NCI-H82 treated with DMSO at 0.1 percent for 48 hours (cell line): ENCODE results near the gene NCAPG.

Source experiments
- DNase-seq: peaks from one replicate; lab custom pipeline; 2025; ENCODE audit not compliant: unreplicated experiment; lab: John Stamatoyannopoulos, UW

The NCAPG gene

GRCh38 chr4:17810260-17811077 is at the start of gene NCAPG, which contains the start of gene DCAF16:
Gene NCAPG (plus strand): TSS chr4:17810979. CDS start chr4:17811078, 99 bp downstream.
Gene DCAF16 (minus strand): TSS chr4:17810757. CDS start chr4:17804141, 6,616 bp downstream.
- DNase-seq = peak; percentile 94

DNA sequence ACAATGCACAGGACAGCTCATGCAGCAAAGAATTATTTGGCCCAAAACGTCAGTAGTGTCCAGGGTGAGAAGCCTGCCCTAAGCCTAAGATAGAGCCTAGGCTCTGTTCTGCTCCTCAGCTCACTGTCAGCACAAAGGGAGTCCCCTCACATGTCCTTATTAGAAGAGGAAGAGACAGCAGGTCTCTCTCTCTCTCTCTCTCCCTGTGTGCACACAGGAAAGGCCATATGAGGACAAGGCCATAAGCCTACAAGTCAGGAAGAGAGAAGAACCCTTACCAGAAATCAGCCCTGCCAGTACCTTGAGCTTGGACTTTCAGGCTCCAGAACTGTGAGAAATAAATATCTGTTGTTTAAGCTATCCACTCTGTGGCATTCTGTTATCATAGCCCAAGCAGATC is 49.7 kb upstream of the NCAPG start:
- DNase-seq = no peak

DNA sequence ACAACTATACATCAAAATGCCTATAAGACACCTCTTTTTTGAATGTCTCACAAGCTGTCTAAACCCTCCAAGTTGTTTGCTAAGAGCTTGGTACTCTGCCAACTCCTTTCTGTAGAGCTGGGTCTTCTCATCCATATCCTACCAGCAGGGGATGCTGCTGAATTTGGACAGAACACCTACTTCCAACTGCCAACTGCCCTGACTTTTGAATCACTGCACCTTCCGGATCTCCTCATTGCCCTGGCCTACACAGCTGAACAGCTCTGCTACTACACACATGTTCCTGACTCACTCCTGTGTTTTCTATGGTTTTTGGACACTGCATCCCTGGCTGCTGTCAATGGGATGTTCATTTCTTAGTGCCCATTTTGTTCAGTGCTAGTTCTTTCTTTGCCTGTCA is 48.1 kb upstream of the NCAPG start:
- DNase-seq = peak; percentile 9

GRCh38 chr4:17763416-17763815 is 47.4 kb upstream of the NCAPG start:
- peak; percentile 57 for DNase-seq

- DNase-seq = no peak
Observed at GRCh38 chr4:17763931-17764330, 46.8 kb upstream of the NCAPG start.

DNA sequence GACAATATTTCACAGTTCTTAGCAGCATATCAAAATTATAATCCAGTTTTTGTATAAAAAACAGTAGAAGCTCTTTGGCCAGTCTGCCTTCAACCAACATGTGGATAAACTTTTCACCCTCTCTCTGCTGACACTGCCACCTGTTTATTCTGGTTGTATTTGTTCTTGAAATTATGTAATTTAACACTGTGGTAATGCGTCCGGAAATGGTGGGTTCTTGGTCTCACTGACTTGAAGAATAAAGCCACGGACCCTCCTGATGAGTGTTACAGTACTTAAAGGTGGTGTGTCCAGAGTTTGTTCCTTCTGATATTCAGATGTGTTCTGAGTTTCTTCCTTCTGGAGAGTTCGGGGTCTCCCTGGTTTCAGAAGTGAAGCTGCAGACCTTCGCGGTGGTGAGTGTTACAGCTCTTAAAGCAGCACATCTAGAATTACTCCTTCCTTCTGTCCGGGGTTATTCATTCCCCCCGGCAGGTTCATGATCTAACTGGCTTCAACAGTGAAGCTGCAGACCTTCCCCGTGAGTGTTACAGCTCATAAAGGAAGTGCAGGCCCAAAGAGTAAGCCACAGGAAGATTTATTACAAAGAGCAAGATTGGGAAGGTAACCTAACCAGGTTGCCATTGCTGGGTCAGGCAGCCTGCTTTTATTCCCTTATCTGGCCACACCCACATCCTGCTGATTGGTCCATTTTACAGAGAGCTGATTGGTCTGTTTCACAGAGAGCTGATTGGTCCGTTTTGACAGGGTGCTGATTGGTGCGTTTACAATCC is 45.1 kb upstream of the NCAPG start:
- no peak for DNase-seq

GRCh38 chr4:17766826-17767458 is 43.8 kb upstream of the NCAPG start:
- no peak for DNase-seq

DNA sequence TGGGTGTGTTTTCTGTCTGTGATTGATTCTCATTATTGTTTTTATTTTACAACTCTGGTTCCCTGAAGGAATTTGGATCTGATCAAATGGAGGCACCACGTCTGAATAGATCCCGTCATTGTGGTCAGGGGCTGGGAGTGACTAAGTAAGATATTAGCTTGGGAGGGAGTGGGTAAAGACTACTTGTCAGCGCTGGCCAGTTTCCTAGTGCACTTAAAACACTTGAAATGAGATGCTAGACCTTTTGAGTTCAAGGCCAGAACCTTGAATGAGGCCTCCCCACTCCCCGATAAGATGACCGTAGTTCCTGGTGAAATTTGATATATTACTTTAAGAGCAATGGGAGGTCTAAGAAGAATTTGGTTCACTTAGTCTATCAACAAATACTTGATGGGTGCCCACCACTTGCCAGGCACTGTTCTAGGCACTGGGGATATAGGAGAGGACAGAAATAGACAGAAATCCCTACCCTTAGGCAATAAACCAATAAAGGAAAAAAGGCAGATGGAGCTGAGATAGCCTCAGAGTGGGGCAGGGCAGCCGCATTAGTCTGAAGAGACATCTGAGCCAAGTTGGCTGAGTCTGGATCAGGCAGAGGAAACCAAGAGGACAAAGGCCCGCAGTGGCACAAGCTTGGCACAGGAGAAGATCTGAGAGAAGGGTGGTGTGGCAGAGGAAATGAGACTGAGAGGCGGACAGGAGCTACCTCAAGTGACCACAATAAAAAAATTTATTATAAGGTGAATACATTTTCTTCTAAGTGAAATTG is 41.2 kb upstream of the NCAPG start:
- no peak for DNase-seq

DNA sequence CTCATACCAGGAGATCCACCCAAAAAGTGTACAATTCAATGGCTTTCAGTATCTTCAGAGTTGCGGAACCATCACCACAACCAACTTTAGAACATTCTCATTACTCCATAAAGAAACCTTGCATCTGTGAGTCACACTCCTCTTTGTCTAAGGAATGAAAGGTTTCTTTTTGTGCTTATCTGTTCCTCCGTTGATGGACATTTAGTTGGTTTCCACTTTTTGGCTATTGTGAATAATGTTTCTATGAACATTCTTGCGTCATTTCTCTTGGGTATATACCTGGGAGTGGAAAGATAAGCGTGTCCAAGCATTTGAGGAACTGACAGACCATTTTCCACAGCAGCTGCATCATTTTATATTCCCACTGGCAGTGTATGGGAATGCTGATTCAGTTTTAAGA is 39.9 kb upstream of the NCAPG start:
- no peak for DNase-seq

DNA sequence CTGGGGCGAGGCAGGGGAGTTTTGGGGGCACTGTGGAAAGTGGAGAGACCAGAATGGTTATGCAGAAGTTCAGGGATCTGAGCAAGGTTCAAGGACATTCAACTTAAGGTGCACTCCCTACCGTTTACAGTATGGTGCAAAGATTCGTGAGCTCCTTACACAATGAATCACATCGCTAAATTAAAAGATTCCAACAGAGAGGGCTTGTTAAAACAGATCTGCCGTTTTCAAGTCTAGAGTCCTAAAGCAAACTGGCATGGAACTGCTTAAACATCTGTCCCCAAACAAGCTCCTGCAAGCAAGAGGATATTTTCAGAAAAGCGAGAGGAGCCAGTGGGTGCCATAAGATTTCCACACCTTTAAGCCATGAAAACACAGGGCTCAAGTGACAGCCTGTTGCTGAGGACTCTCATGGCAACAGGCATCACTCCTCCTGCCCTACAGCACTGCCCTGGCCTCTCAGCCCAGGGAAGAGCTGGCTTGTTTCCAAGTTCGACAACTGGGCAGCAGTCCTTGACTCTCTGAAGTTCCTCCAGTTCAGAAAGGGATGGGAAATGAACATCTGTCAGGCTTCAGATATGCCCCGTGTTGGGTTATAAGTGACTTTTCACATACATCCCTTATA is 39.4 kb upstream of the NCAPG start:
- no peak for DNase-seq

GRCh38 chr4:17773135-17773698 is 37.6 kb upstream of the NCAPG start:
- DNase-seq = no peak

DNA sequence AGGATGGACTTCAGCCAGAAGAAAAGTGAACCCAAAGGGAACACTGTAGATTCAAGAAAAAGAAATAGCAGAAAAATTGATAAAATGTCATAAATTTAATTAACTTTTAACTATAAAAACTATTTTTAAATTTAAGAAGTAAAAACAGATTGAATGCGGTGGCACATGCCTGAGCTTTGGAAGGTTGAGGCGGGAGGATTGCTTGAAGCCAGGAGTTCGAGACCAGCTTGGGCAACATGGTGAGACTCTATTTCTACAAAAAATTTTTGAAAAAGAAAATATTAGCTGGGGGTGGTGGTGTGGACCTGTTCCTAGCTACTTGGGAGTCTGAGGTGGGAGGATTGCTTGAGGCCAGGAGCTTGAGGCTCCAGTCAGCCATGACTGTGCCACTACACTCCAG is 32.3 kb upstream of the NCAPG start:
- no peak for DNase-seq

GRCh38 chr4:17780501-17781299 is 30.1 kb upstream of the NCAPG start:
- no peak for DNase-seq

GRCh38 chr4:17781300-17782287 is 29.2 kb upstream of the NCAPG start, which contains the start of gene FAM184B:
Gene FAM184B (minus strand): TSS chr4:17781621. CDS start chr4:17781299, 322 bp downstream.
- DNase-seq = no peak

DNA sequence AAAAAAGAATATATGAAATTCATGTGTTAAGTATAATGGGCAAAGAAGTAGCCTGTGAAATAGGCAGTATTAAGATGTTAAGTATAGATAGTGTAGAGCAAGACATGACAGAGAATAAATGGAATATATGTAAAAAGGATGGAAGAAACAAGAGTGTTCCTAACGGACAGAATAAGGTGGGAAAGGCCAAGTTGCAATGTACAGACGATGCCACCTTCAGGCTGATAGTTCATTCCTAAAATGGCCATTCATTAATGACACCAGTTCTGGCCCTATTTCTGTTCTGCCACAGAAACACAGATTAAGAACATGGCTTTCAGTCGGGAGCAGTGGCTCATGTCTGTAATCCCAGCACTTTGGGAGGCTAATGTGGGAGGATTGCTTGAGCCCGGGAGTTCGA is 24.9 kb upstream of the NCAPG start:
- DNase-seq = no peak

GRCh38 chr4:17786567-17786966 is 24.2 kb upstream of the NCAPG start:
- no peak for DNase-seq

- DNase-seq = no peak
Observed at GRCh38 chr4:17787315-17787714, 23.5 kb upstream of the NCAPG start.

- no peak for DNase-seq
Observed at GRCh38 chr4:17788956-17789355, 21.8 kb upstream of the NCAPG start.
